ENCODE measurements around the gene DNAI1. TPM values are rescaled to one million over a fixed set of nuclear protein-coding genes. Genes with fewer than 3 reads are reported as not detected.

The DNAI1 gene
- total RNA-seq, 2 donors from 2014 or later: 0.61 TPM; not detected in 1

- H3K27ac Mint-ChIP-seq: no peak overlapping the region
- no peaks in the 10 kb centered on the region for H3K36me3 Mint-ChIP-seq
- no peaks in the 10 kb centered on the region for H3K9me3 Mint-ChIP-seq
- no peak for ATAC-seq
- DNase-seq (ENCODE audit: low spot score in 2 of 2): no peak
Observed at GRCh38 chr9:34540827-34541226, 82.2 kb downstream of the DNAI1 start.

- DNase-seq (ENCODE audit: low spot score in 2 of 2): no peak
- no peaks in the 10 kb centered on the region for H3K9me3 Mint-ChIP-seq
- no peak for ATAC-seq
- no peak overlapping the region for H3K27ac Mint-ChIP-seq
- H3K36me3 Mint-ChIP-seq: no peaks in the 10 kb centered on the region
Observed at GRCh38 chr9:34541540-34541939, 82.9 kb downstream of the DNAI1 start.

GRCh38 chr9:34544035-34544434 is 85.4 kb downstream of the DNAI1 start:
- Mint-ChIP-seq H3K9me3 (no peaks in the 10 kb centered on the region), H3K27ac (no peak overlapping the region), H3K36me3 (no peaks in the 10 kb centered on the region)
- DNase-seq (ENCODE audit: low spot score in 2 of 2) (no peak), ATAC-seq (no peak)

- ATAC-seq (no peak), DNase-seq (ENCODE audit: low spot score in 2 of 2) (no peak)
- Mint-ChIP-seq H3K36me3 (no peaks in the 10 kb centered on the region), H3K27ac (peak overlapping the region in 1 of 2 donors; percentile 24), H3K9me3 (no peaks in the 10 kb centered on the region)
Observed at GRCh38 chr9:34545497-34545896, 86.9 kb downstream of the DNAI1 start.

GRCh38 chr9:34546102-34546833 is 87.7 kb downstream of the DNAI1 start:
- Mint-ChIP-seq H3K36me3 (no peaks in the 10 kb centered on the region), H3K27ac (no peak overlapping the region), H3K9me3 (no peaks in the 10 kb centered on the region)
- DNase-seq (ENCODE audit: low spot score in 2 of 2) (no peak), ATAC-seq (no peak)

GRCh38 chr9:34546834-34547827 is 88.5 kb downstream of the DNAI1 start:
- H3K27ac Mint-ChIP-seq: no peak overlapping the region
- no peaks in the 10 kb centered on the region for H3K9me3 Mint-ChIP-seq
- DNase-seq (ENCODE audit: low spot score in 2 of 2) (peak in 1 of 2 donors; percentile 67), ATAC-seq (peak; percentile 46 to 80)
- no peaks in the 10 kb centered on the region for H3K36me3 Mint-ChIP-seq

- ATAC-seq: peak; percentile 55 to 68
- no peak overlapping the region for H3K27ac Mint-ChIP-seq
- no peaks in the 10 kb centered on the region for H3K36me3 Mint-ChIP-seq
- H3K9me3 Mint-ChIP-seq: no peaks in the 10 kb centered on the region
- peak in 1 of 2 donors; percentile 51 for DNase-seq (ENCODE audit: low spot score in 2 of 2)
Observed at GRCh38 chr9:34547960-34548611, 89.5 kb downstream of the DNAI1 start.

- Mint-ChIP-seq H3K36me3 (no peaks in the 10 kb centered on the region), H3K9me3 (no peaks in the 10 kb centered on the region), H3K27ac (no peak overlapping the region)
- ATAC-seq (no peak), DNase-seq (ENCODE audit: low spot score in 2 of 2) (no peak)
Observed at GRCh38 chr9:34549407-34549732, 90.8 kb downstream of the DNAI1 start.

- H3K36me3 Mint-ChIP-seq: no peaks in the 10 kb centered on the region
- DNase-seq (ENCODE audit: low spot score in 2 of 2): no peak
Observed at GRCh38 chr9:34550016-34550680, 91.5 kb downstream of the DNAI1 start.

GRCh38 chr9:34550681-34551270 is 92.2 kb downstream of the DNAI1 start:
- Mint-ChIP-seq H3K27ac (no peak overlapping the region), H3K36me3 (no peaks in the 10 kb centered on the region), H3K9me3 (no peaks in the 10 kb centered on the region)
- DNase-seq (ENCODE audit: low spot score in 2 of 2): peak in 1 of 2 donors; percentile 34
- no peak for ATAC-seq

More at GRCh38 chr9:34550016-34550680, 91.5 kb downstream of the DNAI1 start:
- H3K27ac Mint-ChIP-seq: no peak overlapping the region
- no peaks in the 10 kb centered on the region for H3K9me3 Mint-ChIP-seq
- no peak for ATAC-seq

- ATAC-seq (no peak), DNase-seq (ENCODE audit: low spot score in 2 of 2) (peak in 1 of 2 donors; percentile 49)
- H3K9me3 Mint-ChIP-seq: no peaks in the 10 kb centered on the region
- no peak overlapping the region for H3K27ac Mint-ChIP-seq
- H3K36me3 Mint-ChIP-seq: no peaks in the 10 kb centered on the region
Observed at GRCh38 chr9:34551751-34552605, 93.4 kb downstream of the DNAI1 start.

- no peak overlapping the region for H3K27ac Mint-ChIP-seq
- no peaks in the 10 kb centered on the region for H3K36me3 Mint-ChIP-seq
- ATAC-seq (no peak), DNase-seq (ENCODE audit: low spot score in 2 of 2) (peak in 1 of 2 donors; percentile 47)
- no peaks in the 10 kb centered on the region for H3K9me3 Mint-ChIP-seq
Observed at GRCh38 chr9:34552606-34552981, 94.0 kb downstream of the DNAI1 start.

GRCh38 chr9:34552986-34553385 is 94.4 kb downstream of the DNAI1 start:
- no peak for ATAC-seq

GRCh38 chr9:34553511-34554021 is 95.0 kb downstream of the DNAI1 start:
- DNase-seq (ENCODE audit: low spot score in 2 of 2) (no peak), ATAC-seq (no peak)
- H3K27ac Mint-ChIP-seq: no peak overlapping the region
- H3K36me3 Mint-ChIP-seq: no peaks in the 10 kb centered on the region
- no peaks in the 10 kb centered on the region for H3K9me3 Mint-ChIP-seq

More at GRCh38 chr9:34552986-34553385, 94.4 kb downstream of the DNAI1 start:
- Mint-ChIP-seq H3K9me3 (no peaks in the 10 kb centered on the region), H3K27ac (no peak overlapping the region), H3K36me3 (no peaks in the 10 kb centered on the region)
- peak in 1 of 2 donors; percentile 47 for DNase-seq (ENCODE audit: low spot score in 2 of 2)
